A549 (cell line): ENCODE measurements around the gene SIPA1. TPM values are rescaled to one million over a fixed set of nuclear protein-coding genes. Genes with fewer than 3 reads are reported as not detected.

Experiments used
- ATAC-seq, 2 experiments: fragments of 200-7000 bp in 1 of 2; fragments of >200 bp in 1 of 2; cut with Nextera tagmentation in 1 of 2; cut with Tn5 transposase in 1 of 2; 3 replicates each; pipeline versions ENCODE4 v1.8.0 to v1.9.1; 2018 to 2020; ENCODE audit warnings: mild to moderate bottlenecking in 1 of 2, moderate library complexity in 1 of 2
- CTCF ChIA-PET: fragments of 300-600 bp; sonication (Branson Sonifier 250); formaldehyde crosslinking; extraction: SDS; loops from one replicate; lab custom pipeline; 2021; ENCODE audit warnings: antibody characterized with exemption, inconsistent platforms; lab: Yijun Ruan, JAX
- POLR2A ChIA-PET: fragments of 350-600 bp; formaldehyde crosslinking; extraction: SDS; loops from one replicate; lab custom pipeline; 2021; ENCODE audit warnings: antibody characterized with exemption, inconsistent platforms; lab: Yijun Ruan, JAX
- DNase-seq, 2 experiments: peaks; one replicate each; pipeline versions ENCODE4 v3.0.0 to v3.0.0-alpha.2; 2011 to 2016; ENCODE audit warnings: low read depth in 1 of 2, low spot score in 1 of 2
- FAIRE-seq: peaks from 2 replicates; lab custom pipeline; 2011; peaks lifted over from hg19 to GRCh38; lab: Jason Lieb, UNC
- H3K27ac ChIP-seq, 2 experiments: fragments of >200 bp; sonication (Bioruptor Twin); formaldehyde crosslinking; 3 replicates each; pipeline ENCODE4 v1.5.1; 2016 to 2017
- H3K4me1 ChIP-seq: fragments of >200 bp; sonication (Bioruptor Twin); formaldehyde crosslinking; 3 replicates; pipeline ENCODE4 v1.6.1; 2016
- H3K4me2 ChIP-seq: fragments of >200 bp; sonication (Bioruptor Twin); formaldehyde crosslinking; 3 replicates; pipeline ENCODE4 v1.6.1; 2016
- H3K4me3 ChIP-seq: fragments of >200 bp; sonication (Bioruptor Twin); formaldehyde crosslinking; 3 replicates; pipeline ENCODE4 v1.5.1; 2016
- H3K9me3 ChIP-seq: fragments of >200 bp; sonication (Bioruptor Twin); formaldehyde crosslinking; 3 replicates; pipeline ENCODE4 v1.6.1; 2016
- ATOH8 ChIP-seq: fragments of 250-450 bp; sonication (Bioruptor Pico); IDR thresholded peaks from 2 replicates; pipeline ENCODE4 v1.5.0; 2020; ENCODE audit warnings: low read depth, mild to moderate bottlenecking, moderate library complexity
- BCL3 ChIP-seq: fragments of >200 bp; sonication (Bioruptor Twin); formaldehyde crosslinking; IDR thresholded peaks from 3 replicates; pipeline ENCODE4 v1.6.1; 2016
- BHLHE40 ChIP-seq: IDR thresholded peaks from 2 replicates; pipeline ENCODE4 v1.6.1; 2012; ENCODE audit warnings: low read depth, low read length, inconsistent platforms
- CBX2 ChIP-seq: fragments of 200-600 bp; sonication (generic); IDR thresholded peaks from 2 replicates; pipeline ENCODE4 v1.6.1; 2016; ENCODE audit warnings: low read depth, mild to moderate bottlenecking, borderline replicate concordance
- CHD4 ChIP-seq: fragments of 200-600 bp; sonication (generic); IDR thresholded peaks from 2 replicates; pipeline ENCODE4 v1.6.1; 2016; ENCODE audit warnings: antibody characterized with exemption, mild to moderate bottlenecking, borderline replicate concordance
- E2F6 ChIP-seq: IDR thresholded peaks from 2 replicates; pipeline ENCODE4 v1.6.1; 2012; ENCODE audit warnings: low read depth, borderline replicate concordance
- EP300 ChIP-seq, 2 experiments: fragments of >200 bp; sonication (Bioruptor Twin); formaldehyde crosslinking; IDR thresholded peaks; 2 replicates in 1 of 2; 3 replicates in 1 of 2; pipeline ENCODE4 v1.6.1; 2016 to 2017
- HDAC2 ChIP-seq: fragments of 200-600 bp; sonication (generic); IDR thresholded peaks from 2 replicates; pipeline ENCODE4 v1.6.1; 2016
- HES2 ChIP-seq: fragments of >200 bp; sonication (Bioruptor Twin); formaldehyde crosslinking; IDR thresholded peaks from 2 replicates; pipeline ENCODE4 v1.6.1; 2016
- HEYL ChIP-seq: fragments of 250-450 bp; sonication (Bioruptor Pico); IDR thresholded peaks from 2 replicates; pipeline ENCODE4 v1.8.0; 2021; ENCODE audit warnings: mild to moderate bottlenecking, moderate library complexity
- HMGXB4 ChIP-seq: fragments of 250-450 bp; sonication (Bioruptor Pico); IDR thresholded peaks from 2 replicates; pipeline ENCODE4 v1.5.0; 2021; ENCODE audit warnings: mild to moderate bottlenecking, moderate library complexity, borderline replicate concordance
- HOXA7 ChIP-seq: fragments of 250-450 bp; sonication (Bioruptor Pico); IDR thresholded peaks from 2 replicates; pipeline ENCODE4 v1.5.0; 2020; ENCODE audit warnings: mild to moderate bottlenecking, moderate library complexity
- HOXB5 ChIP-seq: fragments of 250-450 bp; sonication (Bioruptor Pico); IDR thresholded peaks from 2 replicates; pipeline ENCODE4 v1.5.0; 2020; ENCODE audit warnings: mild to moderate bottlenecking, moderate library complexity
- JUN ChIP-seq, 2 experiments: fragments of >200 bp; sonication (Bioruptor Twin); formaldehyde crosslinking; IDR thresholded peaks; 2 replicates in 1 of 2; 3 replicates in 1 of 2; pipeline ENCODE4 v1.6.1; 2016 to 2017
- KDM1A ChIP-seq: fragments of 200-600 bp; sonication (generic); IDR thresholded peaks from 2 replicates; pipeline ENCODE4 v1.6.1; 2016; ENCODE audit warnings: low read depth, mild to moderate bottlenecking
- MAX ChIP-seq: IDR thresholded peaks from 2 replicates; pipeline ENCODE4 v1.6.1; 2012
- MYC ChIP-seq: IDR thresholded peaks from 2 replicates; pipeline ENCODE4 v1.6.1; 2012; ENCODE audit warnings: mild to moderate bottlenecking, inconsistent platforms, low read length, improper control_type of control experiment, borderline replicate concordance
- NPAS2 ChIP-seq: fragments of 250-450 bp; sonication (Bioruptor Pico); IDR thresholded peaks from 2 replicates; pipeline ENCODE4 v1.8.0; 2022; ENCODE audit warnings: mild to moderate bottlenecking, moderate library complexity, borderline replicate concordance
- POLR2A ChIP-seq: IDR thresholded peaks from 2 replicates; pipeline ENCODE4 v1.6.1; 2012; ENCODE audit warnings: mild to moderate bottlenecking, low read length
- RCOR1 ChIP-seq: fragments of 150-350 bp; IDR thresholded peaks from 2 replicates; pipeline ENCODE4 v1.6.1; 2014; ENCODE audit warnings: antibody characterized with exemption, low read length, low read depth
- RNF2 ChIP-seq: fragments of 200-600 bp; sonication (generic); IDR thresholded peaks from 2 replicates; pipeline ENCODE4 v1.6.1; 2016; ENCODE audit warnings: low read depth, mild to moderate bottlenecking, antibody characterized with exemption, moderate library complexity, borderline replicate concordance
- TFCP2L1 ChIP-seq: fragments of 250-450 bp; sonication (Bioruptor Pico); IDR thresholded peaks from 2 replicates; pipeline ENCODE4 v1.5.0; 2021; ENCODE audit warnings: mild to moderate bottlenecking
- USF2 ChIP-seq: fragments of 450-650 bp; IDR thresholded peaks from 2 replicates; pipeline ENCODE4 v1.6.1; 2014; ENCODE audit warnings: antibody characterized with exemption
- ZSCAN20 ChIP-seq: fragments of 250-450 bp; sonication (Bioruptor Pico); IDR thresholded peaks from 2 replicates; pipeline ENCODE4 v1.8.0; 2022; ENCODE audit warnings: mild to moderate bottlenecking, moderate library complexity
- WGBS: methylation state at CpG from one replicate; pipeline ENCODE4 v1.1.6; 2017; ENCODE audit errors: missing lambda C conversion rate; 5-methylcytosine and 5-hydroxymethylcytosine counted together
- polyA plus RNA-seq, 4 experiments: library from polyadenylated mRNA; depleted of rRNA in 3 of 4; stranded (reverse); fragments of >200 nt; fragmentation: RNase III in 1 of 4; extraction: RNeasy Plus Mini Kit Qiagen cat#74134 plus additional on column Dnase treatment in 1 of 4; gene quantifications; 2 replicates in 3 of 4; 3 replicates in 1 of 4; pipeline ENCODE4 v1.2.3, GENCODE V29; 2011 to 2017

The SIPA1 gene
- polyA plus RNA-seq, 2 of the 4 experiments (the other 2 are of a cell fraction), result 9.9 to 17.4 TPM

- TF ChIP-seq KDM1A, result 0 out of 2 replicates have a peak, but pooled peaks have one; percentile 14
- TF ChIP-seq MYC, result 0 out of 2 replicates have a peak, but pooled peaks have one; percentile 45
- TF ChIP-seq ZSCAN20, result no peak
- TF ChIP-seq HES2, result no peak
- TF ChIP-seq HOXB5 (CRISPR knock-in tag), result no peak
- TF ChIP-seq HDAC2, result no peak
Observed at GRCh38 chr11:65662799-65663638, 25.1 kb downstream of the SIPA1 start, which contains the start of gene RELA (continued).

GRCh38 chr11:65663639-65664200 is 25.8 kb downstream of the SIPA1 start:
- ATAC-seq (peak; percentile 64 to 75), FAIRE-seq (no peak), DNase-seq (peak in 1 of 2 experiments; percentile 61)
- 15% methylated on average over 9 of the region's 15 CpGs for WGBS
- ChIA-PET CTCF (interaction anchor here (0.6 to 2.4 kb wide), 12 partner anchors 9 to 381 kb away, joined by 3 to 12 read pairs (median 3); partner anchors contain the start of genes FOSL1 and MUS81), POLR2A (interaction anchor here (0.6 to 3.4 kb wide), 14 partner anchors 9 to 542 kb away, joined by 3 to 27 read pairs (median 4); partner anchors contain the start of genes FAU, FIBP, MRPL49 and PCNX3)
- Histone ChIP-seq H3K9me3 (no peaks in the 10 kb centered on the region), H3K4me2 (peak overlapping the region; percentile 94), H3K27ac (peak overlapping the region; percentile 96 to 98), H3K4me3 (peak overlapping the region; percentile 100), H3K4me1 (peaks cover 13% of the 10 kb centered on the region)
- TF ChIP-seq USF2, result peak; percentile 49
- no peak for TF ChIP-seq CBX2
- no peak for TF ChIP-seq E2F6
- no peak for TF ChIP-seq RCOR1
- TF ChIP-seq POLR2A, result peak; percentile 4; the same call in 1 of the 2 replicates
- TF ChIP-seq BCL3, result no peak
- 0 out of 2 replicates have a peak, but pooled peaks have one; percentile 48 for TF ChIP-seq TFCP2L1 (CRISPR knock-in tag)
- TF ChIP-seq HES2, result no peak
- no peak; the same call in 1 of the 2 replicates for TF ChIP-seq MAX

GRCh38 chr11:65672180-65672860 is 34.4 kb downstream of the SIPA1 start:
- FAIRE-seq (no peak), ATAC-seq (peak; percentile 43 to 62; a peak in 4 of 6 replicates), DNase-seq (no peak)
- Histone ChIP-seq H3K4me2 (no peak overlapping the region), H3K4me3 (no peak overlapping the region), H3K27ac (no peak overlapping the region), H3K9me3 (no peaks in the 10 kb centered on the region), H3K4me1 (no peaks in the 10 kb centered on the region)
- CTCF ChIA-PET, result interaction anchor here (1.2 kb wide), 2 partner anchors 46 to 146 kb away, joined by 3 to 6 read pairs; no protein-coding TSS in a partner anchor
- TF ChIP-seq MAX (no peak), JUN (IDR thresholded peaks at IDR 0.05) (no peak), BHLHE40 (no peak), HEYL (CRISPR knock-in tag) (no peak), POLR2A (no peak), ATOH8 (CRISPR knock-in tag) (no peak), EP300 (IDR thresholded peaks at IDR 0.05) (no peak), RNF2 (no peak), NPAS2 (no peak), CHD4 (no peak), HMGXB4 (no peak), HOXA7 (CRISPR knock-in tag) (no peak)
- POLR2A ChIA-PET, result interaction anchor here (1.0 to 1.3 kb wide), 2 partner anchors 9 kb away, joined by 3 read pairs; partner anchors contain the start of gene RELA
